ENCODE data around the gene MIEN1.
"Not testable (repeated sequence)": the region's sequence is repeated elsewhere in the genome, so short reads cannot be mapped to it uniquely, and the experiment has no call there.

The MIEN1 gene

GRCh38 chr17:39736319-39737165, 6.2 kb upstream of the MIEN1 start:
- Histone ChIP-seq H3K9ac (ENCODE audit: low read depth, low read length) (no peak overlapping the region), H3K36me3 (ENCODE audit: insufficient read depth, low read depth, low read length) (no peaks in the 10 kb centered on the region), H3K27me3 (ENCODE audit: insufficient read depth, low read length) (peaks cover 9% of the 10 kb centered on the region; the same call in 1 of the 2 replicates), H3K4me3 (ENCODE audit: low read length) (no peak overlapping the region), H3K9me3 (ENCODE audit: insufficient read depth, low read depth, low read length) (no peaks in the 10 kb centered on the region), H3K4me1 (ENCODE audit: insufficient read depth, low read length) (peaks cover 19% of the 10 kb centered on the region), H3K27ac (ENCODE audit: low read length) (no peak overlapping the region)

- Histone ChIP-seq H3K9ac (ENCODE audit: low read depth, low read length) (no peak overlapping the region), H3K36me3 (ENCODE audit: insufficient read depth, low read depth, low read length) (no peaks in the 10 kb centered on the region), H3K4me3 (ENCODE audit: low read length) (no peak overlapping the region), H3K27me3 (ENCODE audit: insufficient read depth, low read length) (peaks cover 9% of the 10 kb centered on the region; the same call in 1 of the 2 replicates), H3K27ac (ENCODE audit: low read length) (no peak overlapping the region), H3K4me1 (ENCODE audit: insufficient read depth, low read length) (peaks cover 12% of the 10 kb centered on the region), H3K9me3 (ENCODE audit: insufficient read depth, low read depth, low read length) (no peaks in the 10 kb centered on the region)
Measured at GRCh38 chr17:39735882-39736281, 5.5 kb upstream of the MIEN1 start.

GRCh38 chr17:39732586-39732985, 2.3 kb upstream of the MIEN1 start:
- peaks cover 17% of the 10 kb centered on the region; the same call in 1 of the 2 replicates for H3K36me3 ChIP-seq (ENCODE audit: insufficient read depth, low read depth, low read length)
- no peaks in the 10 kb centered on the region for H3K9me3 ChIP-seq (ENCODE audit: insufficient read depth, low read depth, low read length)
- H3K4me3 ChIP-seq (ENCODE audit: low read length) = no peak overlapping the region
- H3K4me1 ChIP-seq (ENCODE audit: insufficient read depth, low read length) = peaks cover 12% of the 10 kb centered on the region; the same call in 1 of the 2 replicates
- no peaks in the 10 kb centered on the region; the same call in 1 of the 2 replicates for H3K27me3 ChIP-seq (ENCODE audit: insufficient read depth, low read length)
- no peak overlapping the region for H3K27ac ChIP-seq (ENCODE audit: low read length)
- H3K9ac ChIP-seq (ENCODE audit: low read depth, low read length) = no peak overlapping the region

- no peak overlapping the region for H3K27ac ChIP-seq (ENCODE audit: low read length)
- peak overlapping the region; percentile 89 for H3K4me3 ChIP-seq (ENCODE audit: low read length)
Measured at GRCh38 chr17:39729280-39729851, 966 bp downstream of the MIEN1 start.

GRCh38 chr17:39727556-39727955, 2.8 kb downstream of the MIEN1 start:
- Histone ChIP-seq H3K9me3 (ENCODE audit: insufficient read depth, low read depth, low read length) (no peaks in the 10 kb centered on the region), H3K36me3 (ENCODE audit: insufficient read depth, low read depth, low read length) (peaks cover 67% of the 10 kb centered on the region), H3K4me1 (ENCODE audit: insufficient read depth, low read length) (peaks cover 11% of the 10 kb centered on the region; the same call in 1 of the 2 replicates), H3K27ac (ENCODE audit: low read length) (no peak overlapping the region), H3K27me3 (ENCODE audit: insufficient read depth, low read length) (no peaks in the 10 kb centered on the region), H3K9ac (ENCODE audit: low read depth, low read length) (no peak overlapping the region), H3K4me3 (ENCODE audit: low read length) (no peak overlapping the region)

More at GRCh38 chr17:39729280-39729851, 966 bp downstream of the MIEN1 start:
- Histone ChIP-seq H3K9ac (ENCODE audit: low read depth, low read length) (peak overlapping the region; percentile 87; the same call in 1 of the 2 replicates), H3K36me3 (ENCODE audit: insufficient read depth, low read depth, low read length) (peaks cover 49% of the 10 kb centered on the region), H3K27me3 (ENCODE audit: insufficient read depth, low read length) (no peaks in the 10 kb centered on the region), H3K9me3 (ENCODE audit: insufficient read depth, low read depth, low read length) (no peaks in the 10 kb centered on the region), H3K4me1 (ENCODE audit: insufficient read depth, low read length) (0 out of 2 replicates have a peak, but pooled peaks cover 8% of the 10 kb centered on the region)

- Histone ChIP-seq H3K9ac (ENCODE audit: low read depth, low read length) (no peak overlapping the region), H3K27ac (ENCODE audit: low read length) (no peak overlapping the region), H3K36me3 (ENCODE audit: insufficient read depth, low read depth, low read length) (peaks cover 75% of the 10 kb centered on the region)
Measured at GRCh38 chr17:39726617-39727016, 3.7 kb downstream of the MIEN1 start.

GRCh38 chr17:39725923-39726322, 4.4 kb downstream of the MIEN1 start:
- H3K9ac ChIP-seq (ENCODE audit: low read depth, low read length) = not testable (repeated sequence)

More at GRCh38 chr17:39726617-39727016, 3.7 kb downstream of the MIEN1 start:
- Histone ChIP-seq H3K4me1 (ENCODE audit: insufficient read depth, low read length) (peaks cover 11% of the 10 kb centered on the region; the same call in 1 of the 2 replicates), H3K9me3 (ENCODE audit: insufficient read depth, low read depth, low read length) (no peaks in the 10 kb centered on the region), H3K27me3 (ENCODE audit: insufficient read depth, low read length) (no peaks in the 10 kb centered on the region), H3K4me3 (ENCODE audit: low read length) (no peak overlapping the region)

GRCh38 chr17:39724731-39725130, 5.6 kb downstream of the MIEN1 start:
- Histone ChIP-seq H3K9ac (ENCODE audit: low read depth, low read length) (no peak overlapping the region), H3K36me3 (ENCODE audit: insufficient read depth, low read depth, low read length) (peaks cover 93% of the 10 kb centered on the region), H3K4me3 (ENCODE audit: low read length) (no peak overlapping the region), H3K27me3 (ENCODE audit: insufficient read depth, low read length) (no peaks in the 10 kb centered on the region), H3K9me3 (ENCODE audit: insufficient read depth, low read depth, low read length) (no peaks in the 10 kb centered on the region), H3K27ac (ENCODE audit: low read length) (no peak overlapping the region), H3K4me1 (ENCODE audit: insufficient read depth, low read length) (peaks cover 8% of the 10 kb centered on the region; the same call in 1 of the 2 replicates)

More at GRCh38 chr17:39725923-39726322, 4.4 kb downstream of the MIEN1 start:
- peaks cover 81% of the 10 kb centered on the region for H3K36me3 ChIP-seq (ENCODE audit: insufficient read depth, low read depth, low read length)
- not testable (repeated sequence) for H3K4me3 ChIP-seq (ENCODE audit: low read length); H3K27ac ChIP-seq (ENCODE audit: low read length); H3K27me3 ChIP-seq (ENCODE audit: insufficient read depth, low read length); H3K9me3 ChIP-seq (ENCODE audit: insufficient read depth, low read depth, low read length)
- H3K4me1 ChIP-seq (ENCODE audit: insufficient read depth, low read length) = peaks cover 11% of the 10 kb centered on the region; the same call in 1 of the 2 replicates

- Histone ChIP-seq H3K4me3 (ENCODE audit: low read length) (no peak overlapping the region), H3K9me3 (ENCODE audit: insufficient read depth, low read depth, low read length) (no peaks in the 10 kb centered on the region), H3K27ac (ENCODE audit: low read length) (no peak overlapping the region), H3K4me1 (ENCODE audit: insufficient read depth, low read length) (peaks cover 3% of the 10 kb centered on the region; the same call in 1 of the 2 replicates), H3K9ac (ENCODE audit: low read depth, low read length) (no peak overlapping the region), H3K36me3 (ENCODE audit: insufficient read depth, low read depth, low read length) (peaks cover 97% of the 10 kb centered on the region), H3K27me3 (ENCODE audit: insufficient read depth, low read length) (no peaks in the 10 kb centered on the region)
Measured at GRCh38 chr17:39722965-39723848, 7.1 kb downstream of the MIEN1 start.

- no peak overlapping the region for H3K4me3 ChIP-seq (ENCODE audit: low read length)
- no peak overlapping the region for H3K9ac ChIP-seq (ENCODE audit: low read depth, low read length)
- H3K36me3 ChIP-seq (ENCODE audit: insufficient read depth, low read depth, low read length) = peaks cover 97% of the 10 kb centered on the region
- peaks cover 3% of the 10 kb centered on the region; the same call in 1 of the 2 replicates for H3K4me1 ChIP-seq (ENCODE audit: insufficient read depth, low read length)
- H3K9me3 ChIP-seq (ENCODE audit: insufficient read depth, low read depth, low read length) = no peaks in the 10 kb centered on the region
- no peak overlapping the region for H3K27ac ChIP-seq (ENCODE audit: low read length)
- H3K27me3 ChIP-seq (ENCODE audit: insufficient read depth, low read length) = no peaks in the 10 kb centered on the region
Measured at GRCh38 chr17:39722104-39722503, 8.2 kb downstream of the MIEN1 start.

Data from iPS-20b (cell line).